ENCODE results near the gene FRMD1.

FRMD1 gene

DNA sequence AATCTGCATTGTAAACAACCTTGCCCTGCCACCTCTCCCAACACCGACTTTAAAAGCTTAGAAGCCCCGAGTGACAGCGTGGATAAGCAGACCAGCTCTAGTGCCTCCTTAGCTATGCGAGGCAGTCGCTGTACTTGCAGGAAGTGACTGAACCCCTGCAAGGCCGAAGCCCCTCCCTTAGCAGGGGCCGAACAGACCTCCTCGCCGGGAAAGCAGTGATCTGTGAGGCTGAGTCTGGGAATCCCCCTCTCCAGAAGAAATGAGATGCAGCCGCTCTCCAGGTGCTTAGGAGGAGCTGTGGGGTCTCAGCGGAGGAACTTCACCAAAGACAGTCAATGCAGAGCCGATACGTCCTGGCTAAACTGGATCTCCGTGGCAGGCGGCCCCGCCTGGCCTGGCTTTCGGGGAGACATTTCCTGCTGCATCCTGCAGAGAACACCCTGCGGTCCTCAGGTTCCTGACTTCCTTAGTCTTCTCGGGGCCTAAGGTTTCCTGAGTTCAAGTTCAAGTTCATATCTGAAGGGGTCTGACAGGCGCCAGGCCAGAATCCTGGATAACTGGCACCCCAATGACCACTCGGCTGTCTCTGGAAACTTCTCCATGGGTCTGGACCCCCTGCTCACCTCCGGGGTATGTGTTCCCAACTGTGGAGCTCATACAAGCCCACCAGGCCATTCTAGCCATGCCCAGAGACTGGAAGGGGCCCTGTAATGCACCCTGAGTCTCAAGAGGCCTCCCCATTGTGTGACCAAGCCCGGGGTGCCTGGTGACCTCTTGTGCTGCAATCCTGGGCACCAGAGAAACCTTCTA lies 20.4 kb upstream of the FRMD1 start:
- no peaks in the 10 kb centered on the region for H3K36me3 ChIP-seq
- H4K20me1 ChIP-seq = no peaks in the 10 kb centered on the region
- no peak overlapping the region for H3K27ac ChIP-seq
- H3K4me2 ChIP-seq = peak overlapping the region in 4 of 11 experiments; percentile 1 to 17 (median 10); a peak in 1 of 22 replicates
- TF ChIP-seq Cebpa-rat (IDR thresholded peaks at IDR 0.05) = no peak
- H3K4me3 ChIP-seq = no peak overlapping the region
- H3K4me1 ChIP-seq = peaks cover 0 to 21% (median 2%) of the 10 kb centered on the region in 10 experiments; a peak in 5 of 20 replicates
- H3K9me3 ChIP-seq (replicated peaks in 1 of 11) = no peaks in the 10 kb centered on the region
- H3K27me3 ChIP-seq = peaks cover 36 to 60% (median 56%) of the 10 kb centered on the region in 11 experiments
- H3K9ac ChIP-seq = no peak overlapping the region

DNA sequence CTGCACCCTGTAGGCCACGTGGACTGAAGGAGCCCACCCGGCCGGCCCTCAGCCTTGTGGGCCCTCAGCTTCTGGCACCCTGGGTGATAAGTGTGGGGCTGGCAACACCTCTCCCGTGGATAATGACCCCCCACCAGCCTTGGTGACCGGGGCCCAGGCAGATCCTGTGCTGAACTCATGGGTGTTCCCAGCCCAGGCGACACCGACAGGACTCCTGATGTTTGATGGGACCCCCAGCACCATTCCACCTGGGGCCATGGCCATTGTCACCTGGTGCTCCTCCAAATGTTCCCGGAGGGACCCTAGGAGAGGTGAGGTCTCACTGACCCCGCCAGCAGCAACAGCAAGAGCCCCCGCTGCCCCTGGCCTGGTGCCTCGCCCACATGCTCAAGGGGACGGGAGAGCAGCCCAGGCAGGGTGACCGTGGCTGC lies 19.4 kb upstream of the FRMD1 start:
- no peak overlapping the region for H3K4me3 ChIP-seq
- H3K27ac ChIP-seq = no peak overlapping the region
- H3K9me3 ChIP-seq (replicated peaks in 1 of 11) = no peaks in the 10 kb centered on the region
- no peaks in the 10 kb centered on the region for H3K36me3 ChIP-seq
- H3K4me2 ChIP-seq = peak overlapping the region in 2 of 11 experiments; percentile 4 to 17; a peak in 1 of 22 replicates
- no peak for TF ChIP-seq Cebpa-rat (IDR thresholded peaks at IDR 0.05)
- no peak overlapping the region for H3K9ac ChIP-seq
- no peaks in the 10 kb centered on the region for H4K20me1 ChIP-seq
- H3K27me3 ChIP-seq = peaks cover 36 to 51% (median 48%) of the 10 kb centered on the region in 11 experiments
- H3K4me1 ChIP-seq = peaks cover 0 to 21% (median 2%) of the 10 kb centered on the region in 10 experiments; a peak in 5 of 20 replicates

DNA sequence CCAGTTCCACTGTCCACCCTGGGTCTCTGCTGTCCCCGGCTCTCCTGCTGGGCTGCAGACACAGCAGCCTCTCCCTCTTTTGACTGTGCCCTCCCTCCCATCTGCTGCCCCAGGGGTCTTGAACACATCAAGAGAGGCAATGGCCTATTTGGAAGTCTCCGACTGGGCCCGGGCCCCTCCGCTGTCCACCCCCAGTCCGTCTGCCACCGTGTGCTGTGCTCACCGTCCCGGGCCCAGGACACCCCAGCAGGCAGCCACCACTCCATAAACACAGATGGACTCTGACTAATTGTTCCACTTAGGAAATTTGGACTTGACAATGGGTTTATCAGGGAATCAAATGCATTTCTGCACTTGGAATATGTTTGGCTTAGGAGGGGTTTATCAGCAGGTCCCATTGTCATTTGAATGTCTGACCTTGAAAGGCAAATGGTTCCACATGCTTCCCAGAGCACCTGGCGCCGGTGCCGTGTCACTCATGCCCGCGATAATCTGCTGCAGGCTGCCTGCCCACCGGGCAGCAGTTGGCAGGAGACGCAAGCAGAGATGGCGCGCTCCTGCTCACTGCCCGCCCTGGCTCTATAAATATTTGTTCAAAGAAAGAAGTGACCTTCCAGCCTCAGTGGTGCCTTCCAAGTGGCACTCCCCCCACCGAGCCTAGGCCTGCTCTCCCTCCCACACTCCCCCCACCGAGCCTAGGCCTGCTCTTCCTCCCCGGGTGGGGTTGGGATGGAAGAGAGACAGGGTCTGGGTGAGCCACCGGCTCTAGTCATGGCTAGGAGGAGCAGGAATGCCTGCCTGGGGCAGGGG lies 18.8 kb upstream of the FRMD1 start:
- no peak overlapping the region for H3K4me2 ChIP-seq
- H3K27me3 ChIP-seq = peaks cover 33 to 45% (median 42%) of the 10 kb centered on the region in 11 experiments

DNA sequence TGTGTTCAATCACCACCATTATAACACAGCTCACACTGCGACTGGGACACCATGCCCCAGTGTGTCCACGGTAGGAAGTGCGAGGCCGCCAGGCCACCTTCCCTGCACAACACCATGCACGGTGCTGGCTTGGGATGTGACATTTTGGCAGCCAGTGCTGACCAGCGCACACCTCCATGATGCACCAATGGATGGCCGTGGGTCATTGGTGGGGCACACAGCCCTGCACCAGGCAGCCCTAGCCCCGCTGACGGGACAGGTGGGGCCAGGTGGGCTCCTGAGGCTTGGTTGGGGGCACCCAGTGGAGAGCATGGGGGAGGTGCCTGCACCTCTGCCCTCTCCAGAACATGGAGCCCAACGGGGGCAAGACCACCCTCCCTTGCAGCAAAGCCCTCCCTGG lies 18.2 kb upstream of the FRMD1 start:
- Histone ChIP-seq H3K4me1 (peaks cover 0 to 21% (median 2%) of the 10 kb centered on the region in 10 experiments; a peak in 5 of 20 replicates), H3K4me3 (no peak overlapping the region), H3K9me3 (replicated peaks in 1 of 11) (0 out of 22 replicates have a peak, but pooled peaks cover 0 to 5% (median 0%) of the 10 kb centered on the region in 11 experiments), H3K4me2 (no peak overlapping the region), H3K27ac (no peak overlapping the region), H3K9ac (no peak overlapping the region), H3K36me3 (no peaks in the 10 kb centered on the region), H4K20me1 (no peaks in the 10 kb centered on the region), H3K27me3 (peaks cover 27 to 39% (median 36%) of the 10 kb centered on the region in 11 experiments)
- TF ChIP-seq Cebpa-rat (IDR thresholded peaks at IDR 0.05) = no peak

More for the DNA sequence above, 18.8 kb upstream of the FRMD1 start:
- Histone ChIP-seq H3K4me1 (peaks cover 0 to 21% (median 2%) of the 10 kb centered on the region in 10 experiments; a peak in 5 of 20 replicates), H3K4me3 (no peak overlapping the region), H4K20me1 (no peaks in the 10 kb centered on the region), H3K9ac (no peak overlapping the region), H3K27ac (no peak overlapping the region), H3K36me3 (no peaks in the 10 kb centered on the region), H3K9me3 (replicated peaks in 1 of 11) (no peaks in the 10 kb centered on the region)
- TF ChIP-seq Cebpa-rat (IDR thresholded peaks at IDR 0.05) = no peak

DNA sequence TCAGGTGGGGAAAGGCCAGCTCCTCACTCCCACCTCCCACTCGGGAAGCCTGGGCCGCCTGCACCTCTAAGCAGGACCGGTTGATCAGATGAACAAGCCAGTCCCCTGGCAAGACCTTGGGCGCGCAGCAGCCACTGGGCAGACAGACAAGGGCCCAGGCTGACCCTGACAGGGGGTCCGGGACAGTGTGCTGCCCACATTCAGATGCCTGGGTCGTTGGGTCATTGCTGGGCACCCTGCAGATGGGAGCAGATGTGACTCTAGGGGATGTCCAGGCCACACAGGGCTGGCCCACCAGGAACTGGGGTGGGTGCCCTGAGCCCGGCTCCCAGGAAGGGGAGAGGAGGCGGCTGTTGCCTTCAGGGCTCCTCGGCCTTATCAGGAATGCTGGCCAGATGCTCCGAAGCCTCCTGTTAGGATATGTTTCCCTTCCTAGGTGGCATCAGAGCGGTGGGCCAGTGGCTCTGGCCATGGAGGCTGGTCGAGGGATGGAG lies 17.3 kb upstream of the FRMD1 start:
- Histone ChIP-seq H3K27ac (no peak overlapping the region), H3K9me3 (replicated peaks in 1 of 11) (0 out of 22 replicates have a peak, but pooled peaks cover 0 to 5% (median 0%) of the 10 kb centered on the region in 11 experiments), H3K4me1 (peaks cover 0 to 21% (median 2%) of the 10 kb centered on the region in 10 experiments; a peak in 5 of 20 replicates), H3K36me3 (no peaks in the 10 kb centered on the region), H3K4me3 (no peak overlapping the region), H3K9ac (no peak overlapping the region), H3K4me2 (no peak overlapping the region), H3K27me3 (peaks cover 18 to 30% (median 27%) of the 10 kb centered on the region in 11 experiments), H4K20me1 (no peaks in the 10 kb centered on the region)
- no peak for TF ChIP-seq Cebpa-rat (IDR thresholded peaks at IDR 0.05)

DNA sequence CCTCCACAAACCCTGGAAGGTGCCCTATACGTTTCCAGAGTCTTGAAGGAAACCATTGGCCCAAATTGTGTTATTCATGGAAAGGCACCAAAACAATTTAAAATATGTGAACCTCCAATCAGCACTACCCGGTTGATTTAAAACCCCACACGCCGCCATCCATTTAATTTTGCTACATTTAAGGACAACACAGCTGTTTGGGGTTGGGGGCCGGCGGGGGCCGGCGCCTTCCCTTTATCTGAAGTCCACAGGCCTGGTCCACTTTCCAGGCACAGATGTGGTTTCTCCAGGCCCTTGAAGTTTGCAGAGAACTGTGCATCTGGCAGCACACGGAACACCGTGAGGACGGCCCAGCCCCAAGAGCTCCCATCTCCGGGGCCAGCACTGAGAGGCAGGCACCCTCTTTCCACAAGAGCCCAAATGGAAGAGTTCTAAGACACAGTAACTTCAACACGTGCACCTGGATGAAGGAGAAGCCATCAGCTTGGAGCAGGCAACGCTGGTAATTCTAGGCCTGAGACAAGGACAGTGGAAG lies 16.8 kb upstream of the FRMD1 start:
- Histone ChIP-seq H4K20me1 (no peaks in the 10 kb centered on the region), H3K27ac (no peak overlapping the region), H3K36me3 (no peaks in the 10 kb centered on the region), H3K9ac (no peak overlapping the region), H3K27me3 (peaks cover 15 to 24% (median 22%) of the 10 kb centered on the region in 11 experiments), H3K4me3 (no peak overlapping the region), H3K4me1 (peaks cover 0 to 21% (median 2%) of the 10 kb centered on the region in 10 experiments; a peak in 6 of 20 replicates), H3K4me2 (no peak overlapping the region; a peak in 1 of 22 replicates), H3K9me3 (replicated peaks in 1 of 11) (0 out of 22 replicates have a peak, but pooled peaks cover 0 to 5% (median 0%) of the 10 kb centered on the region in 11 experiments)
- no peak for TF ChIP-seq Cebpa-rat (IDR thresholded peaks at IDR 0.05)

DNA sequence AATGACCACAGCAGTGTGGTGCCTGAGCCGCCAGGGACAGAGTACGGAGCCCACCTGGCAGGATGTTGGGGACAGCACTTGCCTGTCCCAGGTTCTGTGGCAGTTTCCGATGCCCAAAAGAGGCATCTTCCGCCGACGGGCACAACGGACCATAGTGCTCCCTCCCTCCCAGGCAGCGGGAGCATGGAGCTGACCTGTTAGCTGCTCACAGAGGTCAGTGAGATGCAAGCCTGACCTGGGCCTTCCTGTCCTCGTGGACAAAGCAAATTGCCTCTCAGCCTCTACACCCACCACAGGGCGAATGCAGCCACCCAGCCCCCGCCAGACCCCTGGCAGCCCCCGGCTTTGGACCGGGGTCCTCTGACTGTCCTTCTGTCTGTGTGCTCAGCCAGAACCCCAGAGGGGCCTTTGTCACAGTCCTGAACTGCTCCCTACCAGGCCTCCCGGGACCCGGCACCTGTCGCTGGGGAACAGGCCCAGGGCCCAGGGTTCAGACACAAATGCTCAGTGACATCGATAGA lies 16.2 kb upstream of the FRMD1 start:
- no peak overlapping the region for H3K4me3 ChIP-seq
- H3K4me2 ChIP-seq = no peak overlapping the region; a peak in 1 of 22 replicates
- peaks cover 0 to 23% (median 2%) of the 10 kb centered on the region in 10 experiments; a peak in 6 of 20 replicates for H3K4me1 ChIP-seq
- H3K27ac ChIP-seq = no peak overlapping the region
- H3K9me3 ChIP-seq (replicated peaks in 1 of 11) = 0 out of 22 replicates have a peak, but pooled peaks cover 0 to 5% (median 0%) of the 10 kb centered on the region in 11 experiments
- no peaks in the 10 kb centered on the region for H4K20me1 ChIP-seq
- peaks cover 9 to 19% (median 17%) of the 10 kb centered on the region in 11 experiments for H3K27me3 ChIP-seq
- TF ChIP-seq Cebpa-rat (IDR thresholded peaks at IDR 0.05) = no peak
- no peaks in the 10 kb centered on the region for H3K36me3 ChIP-seq
- H3K9ac ChIP-seq = no peak overlapping the region

DNA sequence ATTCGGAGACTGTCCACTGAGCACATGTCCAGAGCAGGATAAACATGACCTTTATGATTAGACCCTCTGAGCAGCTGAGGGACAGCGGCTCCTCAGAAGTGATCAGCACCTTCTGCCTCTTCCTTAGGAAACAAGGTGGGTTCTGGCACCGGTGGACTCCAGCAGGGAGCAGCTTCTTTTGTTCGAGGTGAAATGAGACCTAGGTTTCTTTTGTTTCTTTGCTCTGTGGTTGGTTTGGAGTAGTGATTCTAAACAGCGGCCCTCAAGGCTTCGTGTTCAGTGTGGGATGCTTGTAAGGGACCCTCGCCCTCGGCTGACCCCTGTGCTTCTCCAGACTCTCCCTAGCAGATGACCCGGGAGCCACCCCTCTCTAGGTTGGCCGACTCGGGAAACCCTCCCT lies 14.6 kb upstream of the FRMD1 start:
- H3K4me3 ChIP-seq = no peak overlapping the region
- no peak overlapping the region for H3K4me2 ChIP-seq
- H4K20me1 ChIP-seq = no peaks in the 10 kb centered on the region
- H3K9ac ChIP-seq = no peak overlapping the region
- no peak overlapping the region for H3K27ac ChIP-seq
- 0 out of 22 replicates have a peak, but pooled peaks cover 0 to 5% (median 0%) of the 10 kb centered on the region in 11 experiments for H3K9me3 ChIP-seq (replicated peaks in 1 of 11)
- peaks cover 0 to 3% (median 1%) of the 10 kb centered on the region in 11 experiments; a peak in 7 of 22 replicates for H3K27me3 ChIP-seq
- TF ChIP-seq Cebpa-rat (IDR thresholded peaks at IDR 0.05) = no peak
- H3K4me1 ChIP-seq = peaks cover 10 to 28% (median 13%) of the 10 kb centered on the region in 10 experiments; a peak in 19 of 20 replicates
- H3K36me3 ChIP-seq = no peaks in the 10 kb centered on the region

All from BLaER1 treated with 17β-estradiol and CSF1 and Interleukin-3, amounts not matched to agents 10 nM and 100 nM (cell line).